Body of pancreas (tissue), 4 donors: Measurements from ENCODE around the gene KATNB1. TPM values are rescaled to one million over a fixed set of nuclear protein-coding genes. Genes with fewer than 3 reads are reported as not detected.
"Not testable (repeated sequence)": the region's sequence is repeated elsewhere in the genome, so short reads cannot be mapped to it uniquely, and the experiment has no call there.

ENCODE experiments used
- ATAC-seq: fragments of 150-250 bp; one replicate; pipeline ENCODE4 v1.9.1; 2016
- DNase-seq, 4 donors: peaks; one replicate each; pipeline ENCODE4 v3.0.0-alpha.2; 2019
- H3K27ac ChIP-seq, 4 donors: fragments of 200-600 bp; sonication (generic); 1 replicate in 3 of 4; 2 replicates in 1 of 4; pipeline versions ENCODE4 v1.5.1 to v1.6.1; 2016 to 2019; ENCODE audit warnings: mild to moderate bottlenecking in 1 of 4, mixed read lengths in 1 of 4, moderate library complexity in 1 of 4
- H3K27me3 ChIP-seq, 2 donors: fragments of 200-600 bp; sonication (generic); one replicate each; pipeline ENCODE4 v1.6.0; 2016; ENCODE audit warnings: mild to moderate bottlenecking in 1 of 2
- H3K36me3 ChIP-seq, 2 donors: fragments of 200-600 bp; sonication (generic); replicated peaks in 1 of 2; 2 replicates each; pipeline ENCODE4 v1.5.1; 2016; ENCODE audit warnings: low read depth in 2 of 2; ENCODE audit not compliant: insufficient read depth in 1 of 2
- H3K4me1 ChIP-seq: fragments of 200-600 bp; sonication (generic); one replicate; pipeline ENCODE4 v1.6.0; 2016
- H3K4me3 ChIP-seq, 2 donors: fragments of 200-600 bp; sonication (generic); 1 replicate in 1 of 2; 2 replicates in 1 of 2; pipeline ENCODE4 v1.5.1; 2016 to 2019
- H3K9me3 ChIP-seq, 3 donors: fragments of 200-600 bp; sonication (generic); 1 replicate in 2 of 3; 2 replicates in 1 of 3; pipeline ENCODE4 v1.5.1; 2016
- POLR2A ChIP-seq, 3 donors: fragments of 450-650 bp; IDR thresholded peaks; one replicate each; pipeline ENCODE4 v1.6.1; 2016; ENCODE audit warnings: antibody characterized with exemption in 3 of 3, mild to moderate bottlenecking in 2 of 3
- WGBS, 2 donors: methylation state at CpG; one replicate each; pipeline ENCODE4 v1.1.5; 2017; 5-methylcytosine and 5-hydroxymethylcytosine counted together
- intact Hi-C: fragments of 100-400 bp; cut with DNase I; formaldehyde crosslinking; loops from one replicate; pipeline ENCODE4 v1.15.1; 2023
- total RNA-seq, 2 donors: library from RNA; depleted of rRNA; stranded (reverse); fragments of >200 nt; gene quantifications; one replicate each; pipeline ENCODE4 v1.1.0, GENCODE V29; 2016
- TF ChIP-seq, protein P1 (sequence below), 7 experiments: fragments of 450-650 bp in 4 of 7; fragments of 200-600 bp in 3 of 7; sonication (generic) in 3 of 7; IDR thresholded peaks; one replicate each; pipeline ENCODE4 v1.5.1; 2016 to 2019; ENCODE audit warnings: antibody characterized with exemption in 7 of 7

KATNB1 gene
- total RNA-seq, 2 donors from 2014 or later, result 13.7 to 14.2 TPM

DNA sequence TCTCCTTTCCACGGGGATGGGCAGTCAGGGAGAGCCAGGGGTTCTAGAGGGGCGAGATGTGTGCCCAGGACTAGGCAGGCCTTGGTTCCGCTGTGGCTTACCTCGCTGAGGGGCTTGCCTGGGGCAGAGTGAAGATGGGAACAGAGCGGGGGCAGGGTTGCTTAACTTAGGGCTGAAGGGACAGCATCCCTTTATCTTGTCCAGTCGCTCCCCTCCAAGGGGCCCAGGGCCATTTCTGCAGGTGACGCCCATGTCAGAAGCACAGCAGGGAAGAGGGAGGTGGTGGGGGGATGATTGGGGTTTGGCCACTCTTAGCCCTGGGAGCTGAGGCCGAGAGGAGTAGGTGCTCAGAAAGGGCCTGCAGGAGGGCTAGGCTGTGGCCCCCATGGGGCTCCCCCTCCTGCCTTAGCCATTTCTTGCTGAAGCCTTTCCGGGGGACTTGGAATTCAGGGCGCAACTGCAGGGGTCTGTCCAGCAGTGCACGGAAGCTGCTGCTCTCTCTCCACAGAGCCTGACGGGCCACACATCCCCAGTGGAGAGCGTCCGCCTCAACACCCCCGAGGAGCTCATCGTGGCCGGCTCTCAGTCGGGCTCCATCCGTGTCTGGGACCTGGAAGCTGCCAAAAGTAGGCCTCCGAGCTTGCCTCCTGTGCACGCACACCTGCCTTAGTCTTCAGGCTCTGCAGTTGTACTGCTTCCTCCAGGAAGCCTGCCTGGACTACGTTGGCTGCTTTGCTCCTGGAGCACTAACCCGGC, 8.5 kb downstream of the KATNB1 start:
- WGBS, 2 donors, result 86 to 95% methylated on average over 12 to 23 of the region's 23 CpGs
- Histone ChIP-seq H3K27ac (no peak overlapping the region), H3K9me3 (no peaks in the 10 kb centered on the region), H3K4me3 (no peak overlapping the region), H3K27me3 (no peaks in the 10 kb centered on the region), H3K36me3 (no peaks in the 10 kb centered on the region), H3K4me1 (no peaks in the 10 kb centered on the region)
- intact Hi-C loops, result no loop called here
- DNase-seq, result no peak
- TF ChIP-seq, protein P1, sequence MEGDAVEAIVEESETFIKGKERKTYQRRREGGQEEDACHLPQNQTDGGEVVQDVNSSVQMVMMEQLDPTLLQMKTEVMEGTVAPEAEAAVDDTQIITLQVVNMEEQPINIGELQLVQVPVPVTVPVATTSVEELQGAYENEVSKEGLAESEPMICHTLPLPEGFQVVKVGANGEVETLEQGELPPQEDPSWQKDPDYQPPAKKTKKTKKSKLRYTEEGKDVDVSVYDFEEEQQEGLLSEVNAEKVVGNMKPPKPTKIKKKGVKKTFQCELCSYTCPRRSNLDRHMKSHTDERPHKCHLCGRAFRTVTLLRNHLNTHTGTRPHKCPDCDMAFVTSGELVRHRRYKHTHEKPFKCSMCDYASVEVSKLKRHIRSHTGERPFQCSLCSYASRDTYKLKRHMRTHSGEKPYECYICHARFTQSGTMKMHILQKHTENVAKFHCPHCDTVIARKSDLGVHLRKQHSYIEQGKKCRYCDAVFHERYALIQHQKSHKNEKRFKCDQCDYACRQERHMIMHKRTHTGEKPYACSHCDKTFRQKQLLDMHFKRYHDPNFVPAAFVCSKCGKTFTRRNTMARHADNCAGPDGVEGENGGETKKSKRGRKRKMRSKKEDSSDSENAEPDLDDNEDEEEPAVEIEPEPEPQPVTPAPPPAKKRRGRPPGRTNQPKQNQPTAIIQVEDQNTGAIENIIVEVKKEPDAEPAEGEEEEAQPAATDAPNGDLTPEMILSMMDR (IDR thresholded peaks at IDR 0.05), result no peak
- TF ChIP-seq POLR2A (IDR thresholded peaks at IDR 0.05), result no peak
- no peak for ATAC-seq

DNA sequence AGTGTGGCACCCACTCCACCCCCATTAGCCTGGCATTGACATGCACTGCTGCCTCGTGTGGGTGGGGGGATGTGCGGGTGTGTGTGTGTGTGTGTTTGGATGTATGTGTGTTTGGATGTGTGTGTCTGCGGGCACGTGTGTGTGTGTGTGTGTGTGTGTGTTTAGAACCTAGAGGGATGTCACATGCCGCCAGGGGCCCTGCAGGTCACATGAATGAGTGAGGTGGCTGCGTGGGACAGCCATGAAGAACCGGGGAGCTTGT, 9.0 kb downstream of the KATNB1 start:
- Histone ChIP-seq H3K27me3 (no peaks in the 10 kb centered on the region), H3K36me3 (no peaks in the 10 kb centered on the region), H3K4me1 (no peaks in the 10 kb centered on the region), H3K27ac (no peak overlapping the region), H3K4me3 (no peak overlapping the region), H3K9me3 (no peaks in the 10 kb centered on the region)
- TF ChIP-seq POLR2A (IDR thresholded peaks at IDR 0.05), result no peak
- TF ChIP-seq, protein P1 (IDR thresholded peaks at IDR 0.05), result no peak
- DNase-seq (no peak), ATAC-seq (no peak)
- WGBS, 2 donors, result 91 to 92% methylated on average over 4 to 6 of the region's 7 CpGs
- intact Hi-C loops, result no loop called here

- Histone ChIP-seq H3K4me1 (no peaks in the 10 kb centered on the region), H3K9me3 (no peaks in the 10 kb centered on the region), H3K27ac (no peak overlapping the region), H3K4me3 (no peak overlapping the region), H3K36me3 (no peaks in the 10 kb centered on the region), H3K27me3 (no peaks in the 10 kb centered on the region)
- TF ChIP-seq POLR2A (IDR thresholded peaks at IDR 0.05), result no peak
- TF ChIP-seq, protein P1 (IDR thresholded peaks at IDR 0.05), result no peak
- no peak for ATAC-seq
- DNase-seq, result no peak
- WGBS, 2 donors, result 96 to 100% methylated on average over 3 of the region's 3 CpGs
- intact Hi-C loops, result no loop called here
Observed at GRCh38 chr16:57745768-57746167, 10.2 kb downstream of the KATNB1 start.

GRCh38 chr16:57746316-57746715, 10.7 kb downstream of the KATNB1 start:
- H3K27me3 ChIP-seq, DNase-seq, ATAC-seq, intact Hi-C loops, H3K36me3 ChIP-seq, H3K4me1 ChIP-seq, H3K27ac ChIP-seq, H3K4me3 ChIP-seq, H3K9me3 ChIP-seq: not testable (repeated sequence)
- WGBS, 2 donors, result 86 to 92% methylated on average over 4 to 7 of the region's 7 CpGs

DNA sequence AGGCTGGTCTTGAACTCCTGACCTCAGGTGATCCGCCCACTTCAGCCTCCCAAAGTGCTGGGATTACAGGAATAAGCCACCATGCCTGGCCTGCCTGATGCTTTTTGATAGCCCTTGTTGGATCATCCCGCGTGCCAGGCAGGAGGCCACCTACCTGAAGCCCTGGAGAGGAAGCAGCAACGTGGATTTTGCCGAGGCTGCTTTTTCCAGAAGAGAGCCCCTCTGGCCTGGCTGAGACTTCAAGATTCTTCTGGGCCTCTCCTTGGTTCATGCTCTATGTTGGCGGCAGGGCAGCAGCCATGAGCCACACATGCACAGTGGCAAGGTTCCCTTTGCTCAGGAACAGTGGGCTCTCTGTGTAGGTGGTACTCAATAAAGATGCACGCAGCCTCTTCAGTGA, 11.5 kb downstream of the KATNB1 start:
- Histone ChIP-seq H3K27ac (no peak overlapping the region), H3K4me3 (no peak overlapping the region), H3K36me3 (no peaks in the 10 kb centered on the region), H3K27me3 (no peaks in the 10 kb centered on the region), H3K9me3 (no peaks in the 10 kb centered on the region), H3K4me1 (no peaks in the 10 kb centered on the region)
- DNase-seq, result no peak
- no peak for ATAC-seq
- TF ChIP-seq POLR2A (IDR thresholded peaks at IDR 0.05), result no peak
- TF ChIP-seq, protein P1 (IDR thresholded peaks at IDR 0.05), result no peak
- intact Hi-C loops, result no loop called here
- WGBS, 2 donors, result 84 to 95% methylated on average over 6 to 7 of the region's 7 CpGs
